Activated T-cell treated with anti-CD3 and anti-CD28 coated beads, Interleukin-2, amount 50 U/mL, for 48 hours (primary cell): ENCODE data around the gene GRIN2A.

Experiments used
- DNase-seq, 2 experiments: peaks; one replicate each; pipeline ENCODE4 v3.0.0-alpha.2; 2020

Gene GRIN2A

DNA sequence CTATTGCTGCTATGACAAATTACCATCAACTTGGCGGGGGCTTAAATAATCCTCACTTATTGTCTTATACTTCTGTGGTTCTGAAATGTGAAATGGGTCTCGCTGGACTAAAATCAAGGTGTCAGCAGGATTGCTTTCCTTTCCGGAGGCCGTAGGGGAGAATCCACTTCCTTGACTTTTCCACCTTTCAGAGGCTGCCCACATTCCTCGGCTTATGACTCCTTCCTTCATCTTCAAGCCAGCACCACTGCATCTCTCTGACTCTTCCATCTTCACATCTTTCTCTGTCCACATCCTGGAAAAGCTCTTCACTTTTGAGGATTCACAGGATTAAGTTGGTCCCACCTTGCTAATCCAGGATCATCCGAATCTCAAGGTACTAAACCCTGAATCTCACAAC lies 217.8 kb downstream of the GRIN2A start:
- no peak for DNase-seq

DNA sequence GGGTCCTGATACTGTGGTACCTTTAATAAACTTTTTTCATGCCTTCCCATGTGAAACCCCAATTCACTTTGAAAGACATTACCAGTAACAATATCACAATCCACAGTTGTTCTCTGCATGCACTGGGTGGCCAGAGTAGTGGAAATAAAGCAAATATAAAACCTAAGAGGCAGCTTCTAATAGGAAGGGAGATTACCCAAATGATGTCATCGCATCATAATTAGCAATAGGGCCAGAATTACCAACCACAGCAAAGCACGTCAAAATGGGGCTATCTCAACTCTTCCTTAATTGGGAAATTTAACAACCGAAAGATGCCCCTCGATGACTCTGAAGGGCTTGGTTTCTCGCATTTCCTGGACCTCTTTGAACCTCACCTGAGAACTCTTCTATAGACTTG lies 224.8 kb downstream of the GRIN2A start:
- no peak for DNase-seq

DNA sequence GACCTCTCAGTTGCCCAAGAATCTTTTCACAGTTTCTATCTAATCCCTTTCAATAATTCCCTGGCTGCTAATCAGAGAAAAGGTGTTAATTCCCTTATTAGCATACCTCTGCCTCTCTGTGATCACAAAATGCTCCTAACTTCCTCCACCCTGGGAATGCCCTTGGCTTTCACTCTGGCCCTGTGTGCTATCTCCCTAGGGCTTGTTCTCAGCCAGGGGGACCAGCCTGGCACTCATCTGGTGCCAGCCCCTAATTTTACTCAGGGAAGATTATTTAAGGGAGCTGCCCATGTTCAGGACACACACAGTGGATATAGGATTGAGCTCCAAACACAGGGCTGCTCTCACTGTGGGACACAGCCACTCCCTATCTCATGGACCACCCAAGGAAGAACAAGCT lies 225.2 kb downstream of the GRIN2A start:
- DNase-seq, result no peak

DNA sequence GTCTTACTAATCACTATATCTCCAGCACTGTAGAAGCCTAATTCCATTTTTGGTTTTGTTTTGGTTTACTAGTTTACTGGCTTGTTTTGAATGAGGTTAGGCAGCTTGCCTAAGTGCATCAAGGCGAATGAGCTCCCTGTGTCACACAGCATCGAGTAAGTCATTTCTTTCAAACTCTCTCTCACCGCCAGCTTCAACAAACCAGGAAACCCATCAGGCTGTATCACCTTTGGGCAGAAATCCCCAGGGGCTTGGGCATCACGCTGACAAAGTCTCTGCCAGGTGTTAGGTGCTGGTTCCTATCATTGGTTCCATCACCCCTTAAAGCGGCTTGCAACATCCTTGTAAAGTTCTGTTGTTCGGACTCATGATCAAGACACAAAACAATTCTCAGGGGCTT lies 226.6 kb downstream of the GRIN2A start:
- no peak for DNase-seq

DNA sequence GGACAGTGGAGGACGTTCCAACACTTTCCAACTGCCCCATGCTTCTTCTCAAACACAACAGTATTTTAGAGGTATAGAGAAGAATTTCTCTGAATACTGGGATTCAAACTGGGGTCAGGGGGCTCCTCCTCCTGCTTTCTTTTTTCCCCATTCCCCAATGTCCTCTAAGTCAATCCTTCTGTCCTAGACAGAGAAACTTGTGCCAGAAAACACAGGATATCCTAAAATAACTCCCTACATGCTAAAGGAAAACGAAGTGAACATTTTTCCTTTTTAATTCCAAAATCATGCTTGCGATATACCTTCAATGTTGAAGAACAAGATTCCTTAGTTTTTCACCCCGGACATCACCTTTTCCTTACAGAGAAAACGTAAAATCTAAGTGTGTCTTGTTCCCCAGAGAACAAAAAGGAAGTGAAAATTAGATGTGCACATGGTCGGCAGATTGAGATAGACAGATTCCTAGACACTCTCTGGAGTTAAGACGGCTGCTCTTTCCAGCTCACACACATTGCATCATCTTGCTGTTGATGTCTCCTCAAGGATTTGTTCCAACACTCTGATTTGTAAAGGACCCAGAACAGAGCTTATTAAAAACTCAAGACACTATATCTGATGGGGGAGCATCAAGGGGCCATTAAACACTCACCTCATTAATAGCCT lies 228.2 kb downstream of the GRIN2A start:
- DNase-seq, result no peak

DNA sequence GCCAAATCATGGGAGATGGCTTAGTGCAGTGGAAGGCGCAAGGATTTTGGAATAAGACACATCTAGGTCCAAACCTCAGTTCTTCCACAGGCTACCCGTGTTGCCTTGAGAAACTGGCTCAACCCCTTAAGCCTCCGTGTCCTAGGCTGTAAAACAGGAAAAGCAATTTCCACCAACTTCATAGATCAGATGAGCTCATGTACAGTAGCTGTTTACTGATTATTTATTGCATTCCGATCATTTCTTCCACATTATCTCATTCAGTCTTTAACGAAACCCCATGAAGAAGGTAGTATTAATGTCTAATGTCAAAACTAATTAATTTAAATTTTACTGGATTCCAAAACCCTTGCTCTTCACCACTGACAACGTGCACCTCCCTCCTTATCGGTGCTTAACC lies 231.6 kb downstream of the GRIN2A start:
- DNase-seq, result no peak

DNA sequence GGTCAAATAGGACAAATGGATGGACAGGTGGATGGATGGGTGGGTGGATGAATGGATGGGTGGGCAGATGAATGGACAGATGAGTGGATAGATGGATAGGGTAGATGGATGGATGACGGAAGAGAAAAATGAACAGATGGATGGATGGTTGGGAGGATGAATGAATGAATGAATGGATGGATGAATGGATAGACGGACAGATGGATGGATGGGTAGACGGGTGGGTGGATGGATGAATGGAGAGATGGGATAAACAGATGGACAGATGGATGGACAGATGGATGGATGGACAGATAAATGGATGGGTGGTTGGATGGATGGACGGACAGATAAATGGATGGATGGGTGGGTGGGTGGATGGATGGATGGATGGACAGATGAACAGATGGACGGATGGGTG lies 232.8 kb downstream of the GRIN2A start:
- DNase-seq, result no peak

DNA sequence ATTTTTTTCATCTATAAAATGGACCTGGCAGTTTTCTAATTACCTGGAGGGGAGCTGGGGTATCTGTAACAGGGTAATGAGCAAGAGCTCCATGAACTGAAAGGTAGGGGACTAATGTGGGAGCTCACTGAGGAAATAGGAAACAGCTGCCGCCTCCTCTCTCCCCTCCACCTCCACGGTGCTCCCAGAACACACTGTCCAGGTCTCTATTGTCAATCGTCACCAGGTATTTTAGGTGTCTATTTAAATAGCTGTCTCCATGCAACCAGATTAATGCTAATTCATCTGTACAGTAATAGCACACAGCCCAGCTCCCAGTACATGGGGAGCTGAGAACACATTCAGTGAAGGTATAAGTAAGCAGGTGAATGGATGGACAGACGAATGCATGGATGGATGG lies 233.3 kb downstream of the GRIN2A start:
- no peak for DNase-seq

DNA sequence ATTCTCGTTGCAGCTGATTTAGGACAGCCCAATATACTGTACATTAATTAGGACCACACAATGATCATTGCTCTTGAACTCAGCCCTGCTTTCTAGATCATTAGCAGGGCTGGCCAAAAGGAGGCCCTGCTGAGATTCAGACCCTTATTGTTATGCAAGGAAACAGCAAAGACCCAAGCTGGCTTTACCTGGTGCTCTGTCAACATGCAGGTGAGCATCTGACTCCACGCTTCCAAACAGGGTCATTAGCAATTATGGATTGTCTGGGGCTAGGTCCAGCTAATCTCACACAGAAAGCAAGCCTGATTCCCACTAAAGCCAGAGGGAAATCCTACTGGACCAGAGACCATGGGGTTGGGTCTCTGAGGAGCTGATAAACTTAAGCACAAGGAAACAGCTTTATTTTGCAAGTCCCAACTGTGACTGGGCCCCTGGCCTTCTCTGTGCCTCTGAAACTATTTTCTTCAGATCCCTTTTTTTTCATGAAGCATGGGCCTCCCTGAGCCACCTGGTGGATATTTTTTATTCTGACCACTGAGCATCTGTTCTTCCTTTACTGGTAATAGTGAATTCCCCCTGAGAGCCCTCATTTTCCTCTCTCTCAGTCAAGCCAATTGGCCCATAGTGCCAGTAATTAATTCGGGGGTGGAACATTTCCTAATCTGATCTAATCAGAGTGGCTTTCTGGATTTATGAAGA lies 236.1 kb downstream of the GRIN2A start:
- no peak for DNase-seq

DNA sequence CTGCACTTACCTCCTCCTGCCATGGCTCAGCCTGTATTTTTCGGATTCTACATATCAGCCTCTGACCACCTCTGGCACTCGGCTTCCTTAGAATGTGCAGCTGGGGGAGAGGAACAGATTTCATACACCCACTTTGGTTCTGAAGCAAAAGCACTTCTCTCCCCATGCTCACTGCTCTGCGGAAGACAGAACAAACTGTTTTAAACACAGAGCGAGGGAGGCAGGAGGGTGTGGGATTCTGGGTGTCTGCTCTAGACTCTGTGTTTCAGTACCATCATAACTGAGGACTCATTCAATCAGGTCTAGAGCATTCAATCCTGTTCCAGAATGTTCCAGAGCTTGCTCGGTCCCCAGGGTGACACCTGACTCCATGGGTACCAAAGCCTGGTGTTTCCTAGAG lies 239.1 kb downstream of the GRIN2A start:
- no peak for DNase-seq

DNA sequence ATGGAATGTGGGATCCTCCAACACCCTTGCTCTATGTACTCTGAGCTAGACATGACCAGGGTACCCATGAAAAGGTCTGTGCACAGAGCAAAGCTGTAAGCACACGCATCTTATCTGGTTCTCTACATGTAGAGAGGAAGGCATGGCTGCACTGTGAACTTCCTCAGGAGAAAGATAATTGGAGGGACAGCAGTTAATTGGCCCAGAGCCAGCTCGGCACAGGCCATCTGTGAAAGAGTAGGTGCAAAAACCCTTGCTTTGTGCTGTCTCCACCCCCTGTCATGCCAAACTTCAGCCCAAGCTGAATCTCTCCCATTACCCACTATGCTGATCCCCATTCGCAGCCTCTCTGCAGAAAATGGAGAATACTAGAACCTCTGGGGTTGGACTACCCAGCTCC lies 241.0 kb downstream of the GRIN2A start:
- DNase-seq, result no peak

DNA sequence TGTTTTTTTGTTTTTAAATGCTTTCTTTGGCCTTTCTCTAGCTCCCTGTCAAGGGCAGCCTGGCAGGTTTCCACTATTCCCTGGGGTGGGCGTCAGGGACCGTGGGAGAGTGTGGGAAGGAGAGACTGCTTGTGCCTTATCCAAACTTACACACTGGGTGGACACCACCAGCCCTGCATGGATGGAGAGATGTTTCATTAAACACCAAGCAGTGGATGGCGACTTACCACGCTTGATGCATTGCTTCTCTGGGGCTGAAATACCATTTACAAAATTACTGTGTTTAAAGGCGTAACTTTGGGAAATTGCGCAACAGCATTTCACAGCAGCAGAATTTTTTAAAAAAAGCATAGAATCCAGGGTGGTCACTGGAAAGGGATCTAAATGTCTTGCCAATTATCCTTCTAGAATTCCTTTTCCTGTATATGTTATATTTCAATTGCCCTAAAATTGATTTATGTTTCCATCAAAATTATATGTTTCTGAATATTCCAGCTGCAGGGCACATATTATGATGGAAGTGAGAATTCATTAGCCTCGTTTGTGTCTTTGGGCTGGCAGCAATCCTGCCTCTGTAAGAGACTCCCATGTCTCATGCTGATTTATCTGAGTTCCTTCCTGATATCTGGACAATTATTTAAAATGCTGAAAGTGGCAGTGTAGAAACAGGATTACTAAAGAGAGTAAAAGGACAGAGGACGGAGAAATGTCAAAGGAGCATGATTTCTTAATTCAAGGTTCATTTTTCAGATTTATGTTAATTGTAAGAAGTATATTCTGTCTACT lies 247.3 kb downstream of the GRIN2A start:
- no peak for DNase-seq

DNA sequence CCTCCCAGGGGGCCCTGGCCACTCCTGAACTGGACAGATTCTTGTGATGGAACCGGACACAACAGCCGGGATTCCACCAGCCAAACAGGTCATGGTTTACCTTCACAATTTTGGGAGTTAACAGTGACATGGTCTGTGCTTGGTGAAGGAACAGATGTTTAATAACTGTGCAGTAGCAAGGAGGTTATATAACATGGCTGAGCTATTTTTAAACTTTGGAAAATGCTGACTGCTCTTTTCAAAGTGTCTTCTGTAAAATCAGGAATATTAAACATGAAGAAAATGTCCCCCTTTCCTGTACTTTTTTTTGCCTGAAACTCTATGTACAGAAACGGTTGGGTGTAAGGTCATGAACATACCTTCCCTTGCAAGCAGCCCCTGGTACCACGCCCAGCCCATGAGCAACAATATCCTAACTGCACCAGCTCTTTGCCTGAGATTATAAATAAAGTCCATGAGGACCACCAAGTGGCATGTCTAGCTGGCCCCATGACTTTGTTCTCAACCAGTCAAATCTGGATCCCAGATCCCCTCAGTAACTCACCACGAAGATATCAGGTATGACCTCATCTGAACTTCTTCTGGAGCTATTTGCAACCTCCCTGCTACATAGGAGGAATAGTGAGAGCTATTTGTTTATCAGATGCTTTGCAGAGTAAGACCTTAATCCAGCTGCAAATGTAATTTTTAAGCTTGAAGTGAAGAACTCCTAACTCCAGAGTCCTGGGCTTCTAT lies 249.1 kb downstream of the GRIN2A start:
- no peak for DNase-seq

DNA sequence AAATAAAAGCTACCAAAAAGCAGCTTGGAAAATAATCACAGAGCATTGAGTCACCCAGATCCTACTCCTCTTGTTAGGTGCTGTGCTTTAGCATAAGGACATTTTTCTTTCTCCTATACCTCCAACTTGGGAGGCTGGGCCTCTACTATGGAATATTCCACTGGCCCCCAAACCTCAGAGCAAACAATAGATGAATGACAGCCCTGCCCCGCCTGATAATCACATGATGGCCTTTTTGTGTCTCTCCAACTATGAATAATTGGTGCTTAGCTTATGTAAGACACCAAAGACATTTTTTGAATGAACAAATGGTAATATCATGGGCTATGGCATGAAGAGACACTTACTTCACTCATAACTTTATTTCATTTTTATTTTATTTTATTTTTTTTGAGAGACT lies 250.2 kb downstream of the GRIN2A start:
- DNase-seq, result no peak

DNA sequence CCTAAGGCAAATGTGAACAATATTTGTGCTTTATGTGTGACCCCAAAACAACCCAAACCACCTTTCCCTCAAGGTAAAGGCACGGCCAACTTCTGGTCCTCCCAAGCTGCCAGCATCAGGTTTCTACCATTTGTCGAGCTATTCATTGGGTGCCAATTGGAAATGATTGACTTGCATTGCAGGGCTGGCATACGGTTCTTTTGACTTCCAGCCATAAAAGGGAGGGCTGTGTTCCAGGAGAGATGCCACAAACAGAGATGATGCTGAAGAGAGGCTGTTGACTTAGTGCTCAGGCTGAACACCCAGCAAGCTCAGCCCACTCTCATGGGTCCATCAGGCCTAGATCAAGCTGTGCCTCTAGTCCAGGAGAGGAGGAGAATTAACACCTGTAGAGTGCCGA lies 252.4 kb downstream of the GRIN2A start:
- DNase-seq, result no peak

DNA sequence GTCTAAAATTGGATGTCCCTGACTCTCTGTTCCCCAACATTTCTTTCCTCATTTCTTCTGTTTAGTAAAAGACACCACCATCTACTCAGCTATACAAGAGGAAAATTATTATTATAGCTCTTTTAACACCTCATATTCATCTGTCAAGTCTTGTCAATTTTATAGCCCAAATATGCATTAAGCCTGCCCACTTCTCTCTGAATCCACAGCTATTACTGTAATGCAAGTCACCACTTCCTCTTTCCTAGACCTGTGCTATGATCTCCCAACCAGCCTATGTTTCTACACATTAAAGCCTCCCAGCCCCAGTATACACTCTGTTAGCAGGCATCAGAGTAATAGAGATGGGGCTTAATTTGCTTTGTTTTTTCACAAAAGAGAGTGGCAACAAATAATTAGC lies 252.9 kb downstream of the GRIN2A start:
- no peak for DNase-seq

DNA sequence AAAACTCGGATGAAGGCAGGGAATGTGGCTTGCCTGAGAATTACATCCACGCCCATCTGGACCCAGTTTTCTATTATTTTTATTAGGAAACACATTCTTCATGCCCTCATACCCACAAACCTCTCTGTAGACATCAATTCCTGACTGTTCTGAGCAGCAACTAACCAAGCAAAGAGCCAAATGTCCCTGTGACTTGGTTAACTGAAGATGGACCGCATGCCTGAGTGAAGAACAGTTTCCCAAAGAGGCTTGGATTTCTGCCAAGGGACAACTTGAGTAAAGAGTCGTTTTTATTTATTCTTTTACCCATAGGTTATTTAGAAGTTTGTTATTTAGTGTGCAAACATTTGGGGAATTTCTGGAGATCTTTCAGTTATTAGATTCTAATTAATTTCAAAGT lies 259.8 kb downstream of the GRIN2A start:
- no peak for DNase-seq

DNA sequence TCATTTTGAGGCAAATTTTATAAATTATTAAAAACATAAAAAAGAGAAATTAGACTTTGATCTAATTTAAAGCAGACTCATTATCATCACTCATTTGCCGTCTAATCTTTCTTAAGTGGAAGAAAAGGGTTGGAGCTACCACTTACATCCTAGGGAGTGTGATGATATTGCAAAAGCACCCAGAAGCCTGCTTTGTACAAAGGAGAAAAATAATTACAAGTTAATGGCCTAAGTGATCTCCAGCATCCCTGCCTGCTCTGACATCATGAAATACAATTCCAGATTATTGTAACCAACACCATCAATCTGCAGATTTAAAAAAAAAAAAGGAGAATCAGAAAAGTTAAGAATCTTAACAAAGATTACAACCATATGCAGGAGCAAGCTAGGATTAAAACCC lies 260.2 kb downstream of the GRIN2A start:
- no peak for DNase-seq

DNA sequence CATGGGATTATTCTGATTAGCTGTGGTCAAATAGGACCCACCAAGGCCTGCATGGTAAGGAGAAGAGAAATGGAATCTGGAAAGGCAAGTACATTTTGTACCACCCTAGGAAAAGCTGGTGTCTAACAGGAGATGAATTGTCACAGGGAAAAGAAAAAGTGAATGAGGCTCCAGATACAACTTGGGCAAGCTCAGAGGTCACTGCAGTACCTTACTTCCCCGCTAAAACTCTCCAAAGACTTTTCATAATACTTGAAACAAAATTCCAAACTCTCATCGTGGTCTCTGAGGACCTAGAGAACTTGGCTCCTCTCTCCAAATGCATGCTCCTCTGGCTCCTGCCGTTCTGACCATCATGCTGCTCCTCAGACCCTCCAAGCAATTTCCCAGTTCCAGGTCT lies 262.8 kb downstream of the GRIN2A start:
- no peak for DNase-seq

DNA sequence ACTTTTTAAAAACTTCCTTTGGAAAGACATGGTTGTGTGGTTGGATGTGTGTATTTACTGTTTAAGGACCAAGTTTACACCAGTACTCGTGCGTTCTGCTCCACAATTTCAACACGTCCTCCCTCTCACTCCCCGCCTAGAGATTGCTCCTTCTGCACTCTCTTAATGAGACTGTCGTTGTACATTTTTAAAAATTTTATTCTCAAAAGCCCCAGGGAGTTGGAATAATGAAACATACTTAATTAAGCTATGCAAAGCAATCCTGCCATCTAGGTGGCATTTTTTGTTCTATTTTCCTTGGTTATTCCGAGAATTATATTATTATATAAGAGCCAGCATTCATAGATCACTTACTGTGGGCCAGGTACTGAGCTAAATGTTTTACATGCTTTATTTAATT lies 264.5 kb downstream of the GRIN2A start:
- no peak for DNase-seq

DNA sequence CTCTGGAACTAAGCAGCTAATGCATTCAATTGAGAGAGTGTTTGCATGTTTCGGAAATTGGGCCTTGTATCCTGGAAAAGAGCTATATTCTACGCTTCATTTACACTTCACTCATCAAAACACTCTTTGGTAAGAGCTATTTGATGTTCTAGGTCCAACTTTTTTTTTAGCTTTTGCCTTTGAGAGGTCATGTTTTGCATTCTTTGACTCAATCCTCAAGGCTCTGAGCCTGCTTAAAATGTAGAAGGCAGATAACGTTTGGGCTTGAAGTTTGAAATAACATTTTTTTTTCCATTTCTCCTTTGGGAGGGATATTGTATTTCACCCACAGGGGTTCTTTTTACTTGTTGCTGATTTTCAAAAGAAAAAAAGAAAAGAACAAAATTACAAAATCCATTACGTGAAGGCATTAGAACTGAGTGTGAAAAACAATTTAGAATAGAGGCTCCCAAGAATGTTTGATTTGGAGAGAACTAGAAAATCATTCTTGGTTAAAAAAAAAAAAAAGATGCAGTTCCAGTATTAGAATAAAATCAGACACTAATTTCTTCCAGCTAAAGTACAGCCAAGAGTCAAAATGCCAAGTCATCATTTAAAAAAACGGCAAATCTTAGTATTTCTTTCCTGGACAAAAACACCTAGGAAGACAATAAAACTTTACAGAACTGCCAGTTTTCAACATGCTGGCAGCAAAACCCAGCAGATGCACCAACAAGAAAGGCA lies 268.5 kb downstream of the GRIN2A start:
- no peak for DNase-seq

DNA sequence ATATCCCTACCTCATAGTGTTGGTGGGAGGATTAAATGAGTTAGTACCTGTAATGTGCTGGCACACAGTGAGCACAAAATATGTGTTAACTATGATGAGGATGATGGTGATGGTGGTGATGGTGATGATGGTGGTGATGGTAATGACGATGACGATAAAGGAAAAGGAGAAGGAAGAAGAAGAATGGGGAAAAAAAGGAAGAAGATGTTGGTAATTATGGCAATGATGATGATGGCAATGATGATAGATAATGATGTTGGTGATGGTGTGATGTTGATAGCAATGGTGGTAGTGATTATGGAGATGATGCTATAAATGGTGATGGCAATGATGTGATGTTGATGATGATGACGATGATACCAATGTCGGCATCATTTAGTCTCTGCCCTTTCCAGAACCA lies 270.2 kb downstream of the GRIN2A start:
- DNase-seq, result no peak

DNA sequence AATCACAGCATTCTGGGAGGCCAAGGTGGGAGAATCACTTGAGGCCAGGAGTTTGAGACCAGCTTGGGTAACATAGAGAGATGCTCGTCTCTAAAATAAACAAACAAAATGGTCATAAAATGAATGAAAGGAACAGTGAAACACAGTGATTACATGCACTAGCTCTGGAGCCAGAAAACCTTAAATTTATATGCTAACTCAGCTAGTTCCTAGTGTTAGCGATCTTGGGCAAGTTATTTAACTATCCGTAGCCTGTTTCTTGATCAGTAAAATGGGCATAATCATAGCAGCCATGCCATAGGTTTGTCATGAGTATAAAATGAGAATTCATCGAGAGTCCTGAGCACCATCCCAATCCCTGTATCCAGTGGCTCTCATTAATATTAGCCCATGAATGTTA lies 271.0 kb downstream of the GRIN2A start:
- DNase-seq, result no peak
